Hepatocyte (in vitro differentiated cells): ENCODE data around the gene TMEM272.

Source experiments
- CTCF ChIP-seq: fragments of 200-600 bp; sonication (generic); IDR thresholded peaks from 2 replicates; pipeline ENCODE4 v1.5.1; 2016; ENCODE audit warnings: antibody characterized with exemption, mild to moderate bottlenecking; ENCODE audit not compliant: poor library complexity
- EZH2 ChIP-seq: fragments of 200-600 bp; sonication (generic); IDR thresholded peaks from 2 replicates; pipeline ENCODE4 v1.6.1; 2016; ENCODE audit warnings: antibody characterized with exemption, mild to moderate bottlenecking, borderline replicate concordance

GRCh38 chr13:51827254-51827653 lies 17.7 kb downstream of the TMEM272 start:
- TF ChIP-seq CTCF (no peak), EZH2 (no peak)
